GM23338 (cell line): ENCODE measurements around the gene HBS1L. TPM values are rescaled to one million over a fixed set of nuclear protein-coding genes. Genes with fewer than 3 reads are reported as not detected.

Source experiments
- ATAC-seq: fragments of 200-7000 bp; cut with Tn5 transposase; 3 replicates; pipeline ENCODE4 v1.9.1; 2020
- DNase-seq: peaks from one replicate; pipeline ENCODE4 v3.0.0-alpha.2; 2015; ENCODE audit warnings: low spot score
- H2AFZ ChIP-seq: fragments of 200-600 bp; sonication (generic); 2 replicates; pipeline ENCODE4 v1.8.0; 2016; ENCODE audit warnings: antibody characterized with exemption, mild to moderate bottlenecking, moderate library complexity
- H3F3A ChIP-seq: fragments of 200-600 bp; sonication (generic); replicated peaks from 2 replicates; pipeline ENCODE4 v1.8.0; 2017; ENCODE audit warnings: antibody characterized with exemption, mixed run types, low read depth
- H3K27ac ChIP-seq: fragments of 200-600 bp; sonication (generic); 2 replicates; pipeline ENCODE4 v1.6.1; 2016; ENCODE audit warnings: low read depth
- H3K27me3 ChIP-seq: fragments of 200-600 bp; sonication (generic); 2 replicates; pipeline ENCODE4 v1.8.0; 2016; ENCODE audit warnings: mild to moderate bottlenecking, mixed run types, moderate library complexity; ENCODE audit not compliant: insufficient read depth
- H3K36me3 ChIP-seq: fragments of 200-600 bp; sonication (generic); 2 replicates; pipeline ENCODE4 v1.8.0; 2016; ENCODE audit warnings: mild to moderate bottlenecking; ENCODE audit not compliant: insufficient read depth
- H3K4me1 ChIP-seq: fragments of 200-600 bp; sonication (generic); 2 replicates; pipeline ENCODE4 v1.8.0; 2016; ENCODE audit warnings: mild to moderate bottlenecking, moderate library complexity; ENCODE audit not compliant: insufficient read depth
- H3K4me2 ChIP-seq: fragments of 200-600 bp; sonication (generic); 2 replicates; pipeline ENCODE4 v1.7.1; 2017; ENCODE audit warnings: mixed run types
- H3K4me3 ChIP-seq: fragments of 200-600 bp; sonication (generic); 2 replicates; pipeline ENCODE4 v1.6.1; 2016; ENCODE audit warnings: mixed run types
- H3K79me2 ChIP-seq: fragments of 200-600 bp; sonication (generic); replicated peaks from 2 replicates; pipeline ENCODE4 v1.8.0; 2017; ENCODE audit warnings: mild to moderate bottlenecking; ENCODE audit not compliant: insufficient read depth
- H3K9me2 ChIP-seq: fragments of 200-600 bp; sonication (generic); 2 replicates; pipeline ENCODE4 v1.8.0; 2017; ENCODE audit not compliant: insufficient read depth
- H4K20me1 ChIP-seq: fragments of 200-600 bp; sonication (generic); replicated peaks from 2 replicates; pipeline ENCODE4 v1.8.0; 2017; ENCODE audit warnings: mild to moderate bottlenecking; ENCODE audit not compliant: insufficient read depth
- H3K27ac Mint-ChIP-seq: 2 replicates; pipeline ENCODE4 v1.8.0; 2020; ENCODE audit warnings: inconsistent platforms, mild to moderate bottlenecking, moderate library complexity, mixed read lengths
- H3K27me3 Mint-ChIP-seq: 3 replicates; pipeline ENCODE4 v1.8.0; 2022; ENCODE audit warnings: low read depth, mild to moderate bottlenecking, moderate library complexity, mixed read lengths, inconsistent platforms; ENCODE audit not compliant: insufficient read depth, poor library complexity
- H3K36me3 Mint-ChIP-seq: 3 replicates; pipeline ENCODE4 v1.8.0; 2021; ENCODE audit warnings: low read depth, mild to moderate bottlenecking, inconsistent platforms, moderate library complexity, mixed read lengths
- H3K4me1 Mint-ChIP-seq: 3 replicates; pipeline ENCODE4 v1.8.0; 2020; ENCODE audit warnings: mild to moderate bottlenecking, inconsistent platforms, mixed read lengths
- H3K4me3 Mint-ChIP-seq: 3 replicates; pipeline ENCODE4 v1.8.0; 2021; ENCODE audit warnings: moderate library complexity, mild to moderate bottlenecking, inconsistent platforms, mixed read lengths
- H3K9me3 Mint-ChIP-seq: 3 replicates; pipeline ENCODE4 v1.8.0; 2020; ENCODE audit warnings: moderate library complexity, mild to moderate bottlenecking, inconsistent platforms, mixed read lengths
- CREB1 ChIP-seq: fragments of 250-450 bp; sonication (Bioruptor Pico); IDR thresholded peaks from 2 replicates; pipeline ENCODE4 v1.5.0; 2020; ENCODE audit warnings: low read depth, mild to moderate bottlenecking, moderate library complexity
- ETS1 ChIP-seq: IDR thresholded peaks from 2 replicates; pipeline ENCODE4 v1.6.1; 2016; ENCODE audit warnings: antibody characterized with exemption
- EZH2phosphoT487 ChIP-seq: fragments of 200-600 bp; sonication (generic); IDR thresholded peaks from one replicate; pipeline ENCODE4 v1.8.1; 2018; ENCODE audit warnings: antibody characterized with exemption; ENCODE audit not compliant: unreplicated experiment
- NANOG ChIP-seq: IDR thresholded peaks from 2 replicates; pipeline ENCODE4 v1.6.1; 2016; ENCODE audit warnings: antibody characterized with exemption, borderline replicate concordance
- ZNF114 ChIP-seq: fragments of 250-450 bp; sonication (Bioruptor Pico); IDR thresholded peaks from 2 replicates; pipeline ENCODE4 v1.5.0; 2020; ENCODE audit warnings: mild to moderate bottlenecking, moderate library complexity
- ZNF331 ChIP-seq: fragments of 250-450 bp; sonication (Bioruptor Pico); IDR thresholded peaks from 2 replicates; pipeline ENCODE4 v1.5.0; 2020; ENCODE audit warnings: low read depth, mild to moderate bottlenecking, moderate library complexity
- polyA plus RNA-seq: library from polyadenylated mRNA; unstranded; fragments of >200 nt; fragmentation: Nextera tagmentation; extraction: Ambion mirVana; gene quantifications from 2 replicates; pipeline ENCODE4 v1.2.1, GENCODE V29; 2016
- total RNA-seq: library from RNA; depleted of rRNA; stranded (reverse); fragments of >200 nt; shearing (Covaris generic); gene quantifications from 2 replicates; pipeline ENCODE4 v1.2.3, GENCODE V29; 2014
- TF ChIP-seq, protein P1 (sequence below), 2 experiments: fragments of 200-600 bp in 1 of 2; sonication (generic) in 1 of 2; conservative IDR thresholded peaks; 2 replicates each; pipeline versions ENCODE4 v1.5.1 to v1.6.1; 2016 to 2017; ENCODE audit warnings: antibody characterized with exemption in 2 of 2, low read depth in 2 of 2, mild to moderate bottlenecking in 2 of 2, moderate library complexity in 1 of 2

HBS1L gene
- total and polyA plus RNA-seq, 2 experiments from 2014 or later: 59.9 to 94.1 TPM

DNA sequence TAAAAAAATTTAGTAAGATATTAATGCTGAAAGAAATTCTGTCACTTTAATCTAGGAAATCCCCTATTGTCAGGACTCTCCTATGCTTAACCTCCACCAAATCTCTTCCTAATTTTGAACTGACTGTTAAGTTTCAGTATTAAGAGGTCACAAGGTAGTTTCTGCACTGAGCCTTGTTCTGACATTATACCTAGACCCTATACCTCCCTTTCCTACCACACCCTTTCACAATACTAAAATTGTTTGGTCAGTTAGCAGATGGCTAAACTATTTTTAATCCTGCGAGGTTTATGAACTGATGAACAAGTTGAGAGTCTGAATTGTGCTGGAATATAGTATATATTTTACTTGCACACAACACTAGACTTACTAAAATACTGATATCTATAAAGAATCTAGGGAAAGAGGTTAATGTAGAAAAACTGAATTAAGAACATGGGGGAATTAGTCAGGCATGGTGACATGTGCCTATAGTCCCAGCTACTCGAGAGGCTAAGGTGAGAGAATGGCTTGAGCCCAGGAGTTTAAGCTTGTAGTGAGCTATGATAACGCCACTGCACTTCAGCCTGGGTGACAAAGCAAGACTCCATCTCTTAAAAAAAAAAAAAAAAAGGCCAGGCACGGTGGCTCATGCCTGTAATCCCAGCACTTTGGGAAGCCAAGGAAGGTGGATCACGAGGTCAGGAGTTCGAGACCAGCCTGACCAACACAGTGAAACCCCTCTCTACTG lies 51.5 kb downstream of the HBS1L start:
- ATAC-seq (no peak), DNase-seq (no peak)
- no peaks in the 10 kb centered on the region for H3K9me3 Mint-ChIP-seq
- H3K27ac Mint-ChIP-seq: no peak overlapping the region
- TF ChIP-seq EZH2phosphoT487 (no peak), NANOG (no peak), CREB1 (CRISPR knock-in tag) (no peak), ZNF114 (CRISPR knock-in tag) (no peak), ETS1 (no peak)
- H3K4me1 Mint-ChIP-seq: peaks cover 6% of the 10 kb centered on the region; the same call in 2 of the 3 replicates
- Histone ChIP-seq H3K4me3 (no peak overlapping the region), H3K79me2 (no peaks in the 10 kb centered on the region; the same call in 1 of the 2 replicates), H3K27me3 (no peaks in the 10 kb centered on the region), H3K4me1 (peaks cover 6% of the 10 kb centered on the region; the same call in 1 of the 2 replicates), H3K4me2 (no peak overlapping the region), H3K36me3 (no peaks in the 10 kb centered on the region; the same call in 1 of the 2 replicates), H3K9me2 (no peaks in the 10 kb centered on the region), H4K20me1 (peaks cover 22% of the 10 kb centered on the region), H3K27ac (no peak overlapping the region), H2AFZ (no peak overlapping the region), H3F3A (no peaks in the 10 kb centered on the region)
- no peaks in the 10 kb centered on the region for H3K27me3 Mint-ChIP-seq
- no peak overlapping the region for H3K4me3 Mint-ChIP-seq
- H3K36me3 Mint-ChIP-seq: no peaks in the 10 kb centered on the region

DNA sequence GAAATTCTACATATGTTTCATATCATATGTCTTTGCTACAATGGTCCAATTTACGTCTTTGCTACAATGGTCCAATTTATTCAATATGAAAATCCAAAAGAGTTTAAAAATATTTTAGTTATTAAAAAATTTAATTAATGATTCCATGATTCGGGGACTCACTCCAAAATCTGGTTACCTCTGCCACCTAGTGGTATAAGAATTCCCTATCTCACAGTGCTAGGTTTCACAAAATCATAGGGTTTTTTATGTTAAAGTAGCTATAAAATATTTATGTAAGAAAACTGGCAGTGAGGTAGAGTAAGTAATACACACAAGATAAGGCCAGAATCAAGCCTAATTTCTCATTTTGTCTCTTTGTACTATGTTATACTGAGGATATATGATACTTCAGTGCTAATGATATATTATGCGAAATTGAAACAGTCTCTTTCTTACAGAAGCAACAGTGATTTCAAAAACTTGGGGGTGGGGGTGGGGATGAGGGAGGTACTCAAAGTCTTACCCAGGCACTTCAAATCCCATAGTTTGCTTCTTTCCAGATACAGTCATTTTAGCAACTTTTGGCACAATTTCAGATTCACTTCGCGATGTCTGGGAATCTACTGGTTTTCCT lies 52.3 kb downstream of the HBS1L start:
- TF ChIP-seq, protein P1, sequence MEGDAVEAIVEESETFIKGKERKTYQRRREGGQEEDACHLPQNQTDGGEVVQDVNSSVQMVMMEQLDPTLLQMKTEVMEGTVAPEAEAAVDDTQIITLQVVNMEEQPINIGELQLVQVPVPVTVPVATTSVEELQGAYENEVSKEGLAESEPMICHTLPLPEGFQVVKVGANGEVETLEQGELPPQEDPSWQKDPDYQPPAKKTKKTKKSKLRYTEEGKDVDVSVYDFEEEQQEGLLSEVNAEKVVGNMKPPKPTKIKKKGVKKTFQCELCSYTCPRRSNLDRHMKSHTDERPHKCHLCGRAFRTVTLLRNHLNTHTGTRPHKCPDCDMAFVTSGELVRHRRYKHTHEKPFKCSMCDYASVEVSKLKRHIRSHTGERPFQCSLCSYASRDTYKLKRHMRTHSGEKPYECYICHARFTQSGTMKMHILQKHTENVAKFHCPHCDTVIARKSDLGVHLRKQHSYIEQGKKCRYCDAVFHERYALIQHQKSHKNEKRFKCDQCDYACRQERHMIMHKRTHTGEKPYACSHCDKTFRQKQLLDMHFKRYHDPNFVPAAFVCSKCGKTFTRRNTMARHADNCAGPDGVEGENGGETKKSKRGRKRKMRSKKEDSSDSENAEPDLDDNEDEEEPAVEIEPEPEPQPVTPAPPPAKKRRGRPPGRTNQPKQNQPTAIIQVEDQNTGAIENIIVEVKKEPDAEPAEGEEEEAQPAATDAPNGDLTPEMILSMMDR (conservative IDR thresholded peaks at IDR 0.05; ENCODE audit: low read depth in 2 of 2): peak; percentile 50 to 73
- TF ChIP-seq ZNF331 (CRISPR knock-in tag): no peak

More for the DNA sequence above, 52.3 kb downstream of the HBS1L start:
- Histone ChIP-seq H2AFZ (no peak overlapping the region), H3K36me3 (no peaks in the 10 kb centered on the region; the same call in 1 of the 2 replicates), H3K27ac (no peak overlapping the region), H3K27me3 (no peaks in the 10 kb centered on the region), H3K4me1 (peaks cover 6% of the 10 kb centered on the region; the same call in 1 of the 2 replicates), H3K4me2 (no peak overlapping the region), H3K79me2 (no peaks in the 10 kb centered on the region; the same call in 1 of the 2 replicates), H3F3A (no peaks in the 10 kb centered on the region), H3K9me2 (no peaks in the 10 kb centered on the region), H4K20me1 (peaks cover 18% of the 10 kb centered on the region), H3K4me3 (no peak overlapping the region)
- H3K4me3 Mint-ChIP-seq: no peak overlapping the region
- no peak overlapping the region for H3K27ac Mint-ChIP-seq
- peaks cover 6% of the 10 kb centered on the region; the same call in 2 of the 3 replicates for H3K4me1 Mint-ChIP-seq
- ATAC-seq: peak; percentile 30; the same call in 1 of the 3 replicates
- no peaks in the 10 kb centered on the region for H3K9me3 Mint-ChIP-seq
- H3K27me3 Mint-ChIP-seq: no peaks in the 10 kb centered on the region
- peak; percentile 40 for DNase-seq
- no peaks in the 10 kb centered on the region for H3K36me3 Mint-ChIP-seq
